Right lobe of liver (tissue), 6 donors: ENCODE data around the gene DPH3. TPM values are rescaled to one million over a fixed set of nuclear protein-coding genes. Genes with fewer than 3 reads are reported as not detected.
A peak's percentile ranks its signal among the peaks of the same experiment; 100 is the strongest.

Experiments used
- ATAC-seq, 4 donors: fragments of 200-7000 bp; cut with Tn5 transposase; one replicate each; pipeline ENCODE4 v1.9.1; 2020; ENCODE audit warnings: mild to moderate bottlenecking in 4 of 4, moderate library complexity in 4 of 4
- DNase-seq, 3 donors: peaks; one replicate each; pipeline ENCODE4 v3.0.0-alpha.2; 2020
- H3K27ac ChIP-seq, 3 donors: fragments of 200-600 bp; one replicate each; pipeline ENCODE4 v1.8.0; 2022
- H3K27me3 ChIP-seq, 2 donors: fragments of 200-600 bp; one replicate each; pipeline ENCODE4 v1.8.0; 2022
- H3K36me3 ChIP-seq, 4 donors: fragments of 200-600 bp; sonication (generic) in 1 of 4; one replicate each; pipeline versions ENCODE4 v1.5.1 to v1.8.0; 2017 to 2022; ENCODE audit warnings: control low read depth in 1 of 4
- H3K4me1 ChIP-seq, 4 donors: fragments of 200-600 bp; sonication (generic) in 1 of 4; one replicate each; pipeline versions ENCODE4 v1.5.1 to v1.8.0; 2017 to 2022; ENCODE audit warnings: control low read depth in 1 of 4
- H3K4me3 ChIP-seq, 3 donors: fragments of 200-600 bp; one replicate each; pipeline ENCODE4 v1.8.0; 2022
- H3K9me3 ChIP-seq, 4 donors: fragments of 200-600 bp; sonication (generic) in 1 of 4; one replicate each; pipeline versions ENCODE4 v1.5.1 to v1.8.0; 2017 to 2022; ENCODE audit warnings: control low read depth in 1 of 4
- POLR2A ChIP-seq: fragments of 450-650 bp; IDR thresholded peaks from one replicate; pipeline ENCODE4 v1.6.1; 2017; ENCODE audit warnings: antibody characterized with exemption, mild to moderate bottlenecking
- WGBS: methylation state at CpG from one replicate; pipeline ENCODE4 v1.1.6; 2018; ENCODE audit warnings: low coverage, low lambda C conversion rate; ENCODE audit not compliant: insufficient coverage; ENCODE audit errors: missing lambda C conversion rate; 5-methylcytosine and 5-hydroxymethylcytosine counted together
- intact Hi-C, 2 donors: fragments of 100-400 bp; cut with DNase I; formaldehyde crosslinking; loops; one replicate each; pipeline versions ENCODE4 v1.11.2 to v1.14.1; 2022
- total RNA-seq, 6 experiments: library from RNA; depleted of rRNA in 2 of 6; stranded (reverse); fragments of >200 nt in 2 of 6; fragmentation: NEBNext Ultra II Directional in 3 of 6; extraction: Animal tissue kit (Norgen Biotek cat#: 25700) in 3 of 6; gene quantifications; one replicate each; pipeline versions ENCODE4 v1.1.0 to v1.2.4, GENCODE V29; 2016 to 2023
- TF ChIP-seq, protein P1 (sequence below), 4 donors: fragments of 200-600 bp in 3 of 4; fragments of 450-650 bp in 1 of 4; IDR thresholded peaks; one replicate each; pipeline versions ENCODE4 v1.5.1 to v1.8.0; 2016 to 2022; ENCODE audit warnings: antibody characterized with exemption in 4 of 4, mild to moderate bottlenecking in 2 of 4
- donor health status: DM: no; HTN: yes; CAD: no.
- donor health status: DM: no; HTN: no; CAD: no.
- donor health status: DM: no; HTN: no; CAD: no.
- donor health status: DM: no; HTN: yes; CAD: no.
- donor health status: DM: no; HTN: yes; CAD: no.

The DPH3 gene
- total RNA-seq, 6 experiments from 2014 or later: 9.7 to 15.0 (median 12.9) TPM

DNA sequence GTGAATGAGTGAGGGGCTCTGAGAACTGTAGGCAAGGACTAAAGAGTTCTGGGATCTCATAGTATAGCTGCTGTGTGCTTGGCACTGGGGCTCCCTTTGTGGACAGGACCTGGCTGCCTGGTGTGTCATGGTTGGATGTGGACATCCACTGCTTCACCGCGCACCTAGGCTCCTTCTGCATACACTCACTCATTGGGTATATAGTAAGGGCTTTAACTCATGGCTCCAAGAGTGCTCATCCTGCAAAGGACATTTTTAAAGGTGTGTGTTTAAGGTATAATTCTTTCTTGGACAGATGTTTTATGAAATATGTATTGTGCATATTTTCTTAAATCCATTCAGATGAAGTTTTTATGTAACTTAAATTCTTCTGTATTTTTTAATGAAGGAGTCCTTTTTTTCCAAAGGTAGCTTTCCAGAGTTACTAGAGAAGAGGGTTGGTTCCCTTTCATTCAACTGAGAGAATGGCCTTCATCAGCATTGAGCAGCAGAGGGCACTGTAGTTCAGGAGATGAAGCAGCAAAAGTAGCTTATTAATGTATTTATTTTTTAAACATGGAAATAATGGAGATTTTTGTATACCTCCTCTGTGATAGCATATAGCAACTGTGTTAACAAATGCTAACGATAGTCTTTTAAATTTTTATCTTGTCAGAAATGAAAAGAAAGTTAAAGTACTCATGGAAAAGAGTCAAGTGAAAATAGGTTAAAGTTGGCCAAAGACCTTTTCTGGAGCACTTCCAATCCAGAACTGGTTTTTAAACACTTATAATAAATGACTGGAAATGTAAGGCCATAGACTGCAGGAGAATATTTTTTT lies 25.5 kb upstream of the DPH3 start:
- intact Hi-C loops: no loop called here
- WGBS: 0% methylated on average over 1 of the region's 3 CpGs
- Histone ChIP-seq H3K4me3 (no peak overlapping the region), H3K4me1 (peaks cover 0 to 8% (median 3%) of the 10 kb centered on the region in 4 donors), H3K27ac (no peak overlapping the region), H3K27me3 (no peaks in the 10 kb centered on the region), H3K9me3 (peaks cover 0 to 6% (median 0%) of the 10 kb centered on the region in 4 donors), H3K36me3 (peaks cover 0 to 5% (median 2%) of the 10 kb centered on the region in 4 donors)
- TF ChIP-seq, protein P1, sequence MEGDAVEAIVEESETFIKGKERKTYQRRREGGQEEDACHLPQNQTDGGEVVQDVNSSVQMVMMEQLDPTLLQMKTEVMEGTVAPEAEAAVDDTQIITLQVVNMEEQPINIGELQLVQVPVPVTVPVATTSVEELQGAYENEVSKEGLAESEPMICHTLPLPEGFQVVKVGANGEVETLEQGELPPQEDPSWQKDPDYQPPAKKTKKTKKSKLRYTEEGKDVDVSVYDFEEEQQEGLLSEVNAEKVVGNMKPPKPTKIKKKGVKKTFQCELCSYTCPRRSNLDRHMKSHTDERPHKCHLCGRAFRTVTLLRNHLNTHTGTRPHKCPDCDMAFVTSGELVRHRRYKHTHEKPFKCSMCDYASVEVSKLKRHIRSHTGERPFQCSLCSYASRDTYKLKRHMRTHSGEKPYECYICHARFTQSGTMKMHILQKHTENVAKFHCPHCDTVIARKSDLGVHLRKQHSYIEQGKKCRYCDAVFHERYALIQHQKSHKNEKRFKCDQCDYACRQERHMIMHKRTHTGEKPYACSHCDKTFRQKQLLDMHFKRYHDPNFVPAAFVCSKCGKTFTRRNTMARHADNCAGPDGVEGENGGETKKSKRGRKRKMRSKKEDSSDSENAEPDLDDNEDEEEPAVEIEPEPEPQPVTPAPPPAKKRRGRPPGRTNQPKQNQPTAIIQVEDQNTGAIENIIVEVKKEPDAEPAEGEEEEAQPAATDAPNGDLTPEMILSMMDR (IDR thresholded peaks at IDR 0.05): peak; percentile 75 to 87 (median 84)
- no peak for TF ChIP-seq POLR2A
- ATAC-seq (peak; percentile 85 to 86 (median 85)), DNase-seq (no peak)

- no peak for TF ChIP-seq POLR2A
- TF ChIP-seq, protein P1 (IDR thresholded peaks at IDR 0.05): no peak
- no peak for ATAC-seq
- no peak overlapping the region for H3K27ac ChIP-seq
- H3K4me3 ChIP-seq: no peak overlapping the region
- DNase-seq: no peak
- peaks cover 0 to 8% (median 3%) of the 10 kb centered on the region in 4 donors for H3K4me1 ChIP-seq
- 80% methylated on average over 2 of the region's 2 CpGs for WGBS
- peaks cover 0 to 4% (median 2%) of the 10 kb centered on the region in 4 donors for H3K36me3 ChIP-seq
- intact Hi-C loops: loop anchor here (10.0 kb wide), 2 partner anchors 255 to 265 kb away; no protein-coding TSS in a partner anchor
- H3K27me3 ChIP-seq: no peaks in the 10 kb centered on the region
- peaks cover 0 to 6% (median 0%) of the 10 kb centered on the region in 4 donors for H3K9me3 ChIP-seq
These were observed 24.6 kb upstream of the DPH3 start for GRCh38 chr3:16289144-16289889.

GRCh38 chr3:16288664-16289063 lies 23.9 kb upstream of the DPH3 start:
- DNase-seq (no peak), ATAC-seq (peak in 2 of 4 donors; percentile 13 to 20)
- H3K27ac ChIP-seq: no peak overlapping the region
- TF ChIP-seq, protein P1 (IDR thresholded peaks at IDR 0.05): no peak
- no peak for TF ChIP-seq POLR2A
- no peaks in the 10 kb centered on the region for H3K27me3 ChIP-seq
- H3K4me1 ChIP-seq: peaks cover 0 to 8% (median 3%) of the 10 kb centered on the region in 4 donors
- intact Hi-C loops: loop anchor here (10.0 kb wide), 2 partner anchors 256 to 266 kb away; no protein-coding TSS in a partner anchor
- no CpG with 5 or more reads among the region's 1 CpG for WGBS
- peaks cover 0 to 9% (median 2%) of the 10 kb centered on the region in 4 donors for H3K36me3 ChIP-seq
- H3K4me3 ChIP-seq: no peak overlapping the region
- H3K9me3 ChIP-seq: peaks cover 0 to 6% (median 0%) of the 10 kb centered on the region in 4 donors

DNA sequence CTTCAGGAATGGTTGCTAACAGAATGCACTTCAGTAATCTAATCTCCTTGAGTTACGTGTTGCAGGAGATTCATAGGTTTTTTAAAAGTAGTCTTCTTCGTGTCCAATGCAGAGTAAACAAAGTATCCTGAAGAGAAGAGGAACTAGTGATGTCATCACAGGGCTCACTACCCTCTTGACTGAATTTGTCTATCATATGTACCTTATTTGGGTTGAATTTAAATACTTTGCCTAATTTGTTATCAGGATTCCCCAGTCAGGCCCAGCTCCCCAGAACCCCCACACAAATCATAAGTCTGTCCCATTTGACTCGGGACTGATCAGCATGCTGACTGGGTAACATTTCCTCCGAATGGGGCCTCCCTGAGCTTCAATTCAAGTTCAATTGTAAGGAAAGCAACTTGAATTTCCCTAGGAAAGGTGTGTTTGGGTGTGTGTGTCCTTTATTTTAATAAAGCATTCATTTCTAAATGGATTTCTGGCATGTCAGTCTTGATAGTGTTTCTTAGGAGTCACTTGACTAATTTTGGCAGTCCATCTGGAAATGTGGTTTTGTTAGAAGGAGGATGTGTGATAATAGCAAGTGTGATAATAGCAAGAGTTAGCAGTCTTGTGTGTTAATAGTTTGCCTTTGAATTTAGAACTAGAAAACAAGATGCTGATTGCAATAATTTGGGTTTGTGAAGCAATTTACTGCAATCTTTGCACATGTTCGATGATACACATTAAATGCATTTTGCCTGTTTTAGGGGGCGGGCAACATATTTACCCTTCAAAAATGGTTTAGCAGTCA lies 22.2 kb upstream of the DPH3 start:
- no peak for DNase-seq
- Histone ChIP-seq H3K27ac (peak overlapping the region in 2 of 3 donors; percentile 2 to 10), H3K27me3 (no peaks in the 10 kb centered on the region), H3K36me3 (peaks cover 0 to 11% (median 2%) of the 10 kb centered on the region in 4 donors), H3K9me3 (no peaks in the 10 kb centered on the region), H3K4me1 (peaks cover 0 to 8% (median 3%) of the 10 kb centered on the region in 4 donors), H3K4me3 (no peak overlapping the region)
- peak in 2 of 4 donors; percentile 19 to 23 for ATAC-seq
- intact Hi-C loops: loop anchor here (10.0 kb wide), 2 partner anchors 258 to 268 kb away; no protein-coding TSS in a partner anchor
- WGBS: 60% methylated on average over 6 of the region's 6 CpGs
- TF ChIP-seq, protein P1 (IDR thresholded peaks at IDR 0.05): no peak
- TF ChIP-seq POLR2A: no peak
